ENCODE results near the gene GAS2L1. TPM values are rescaled to one million over a fixed set of nuclear protein-coding genes. Genes with fewer than 3 reads are reported as not detected.

The GAS2L1 gene
- total RNA-seq, 1 experiment from 2014 or later, result 22.7 TPM

DNA sequence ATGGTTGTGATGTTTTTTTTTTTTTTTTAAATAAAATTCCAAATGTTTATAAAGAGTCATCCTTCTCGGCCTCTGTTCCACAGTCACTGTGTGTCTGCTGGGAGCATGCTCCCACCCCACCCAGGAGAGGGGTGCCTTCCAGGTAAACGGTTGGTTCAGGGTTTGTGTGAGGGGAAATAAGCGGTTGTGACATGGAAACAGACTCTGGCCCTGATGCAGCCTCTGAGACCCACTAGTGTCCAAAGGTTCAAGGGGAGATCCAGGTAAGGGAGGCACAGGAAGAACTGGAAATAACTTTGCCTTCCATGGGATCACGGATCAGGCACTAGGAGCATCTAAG lies 6.0 kb upstream of the GAS2L1 start:
- ChIA-PET POLR2A (ENCODE audit: low non-redundant PET) (no interaction called here), CTCF (no interaction called here)
- Histone ChIP-seq H3K36me3 (ENCODE audit: insufficient read depth, low read length, poor library complexity, severe bottlenecking) (peaks cover 40% of the 10 kb centered on the region), H3K27ac (ENCODE audit: low read depth, low read length, poor library complexity, severe bottlenecking) (no peak overlapping the region), H3K27me3 (replicated peaks; ENCODE audit: insufficient read depth, low read depth, low read length, poor library complexity) (no peaks in the 10 kb centered on the region), H3K9me3 (ENCODE audit: low read depth, low read length, poor library complexity, severe bottlenecking) (no peaks in the 10 kb centered on the region), H3K4me3 (ENCODE audit: low read depth, low read length, poor library complexity, severe bottlenecking) (no peak overlapping the region), H3K4me1 (ENCODE audit: insufficient read depth, low read length, poor library complexity, severe bottlenecking) (no peaks in the 10 kb centered on the region)
- no peak for DNase-seq (ENCODE audit: low spot score)
- BruUV-seq (replicated peaks), result no TSS peak
- TF ChIP-seq EZH2 (IDR thresholded peaks at IDR 0.05; ENCODE audit: borderline replicate concordance, low read depth, low read length, poor library complexity, severe bottlenecking), result no peak
- TF ChIP-seq, protein P1, sequence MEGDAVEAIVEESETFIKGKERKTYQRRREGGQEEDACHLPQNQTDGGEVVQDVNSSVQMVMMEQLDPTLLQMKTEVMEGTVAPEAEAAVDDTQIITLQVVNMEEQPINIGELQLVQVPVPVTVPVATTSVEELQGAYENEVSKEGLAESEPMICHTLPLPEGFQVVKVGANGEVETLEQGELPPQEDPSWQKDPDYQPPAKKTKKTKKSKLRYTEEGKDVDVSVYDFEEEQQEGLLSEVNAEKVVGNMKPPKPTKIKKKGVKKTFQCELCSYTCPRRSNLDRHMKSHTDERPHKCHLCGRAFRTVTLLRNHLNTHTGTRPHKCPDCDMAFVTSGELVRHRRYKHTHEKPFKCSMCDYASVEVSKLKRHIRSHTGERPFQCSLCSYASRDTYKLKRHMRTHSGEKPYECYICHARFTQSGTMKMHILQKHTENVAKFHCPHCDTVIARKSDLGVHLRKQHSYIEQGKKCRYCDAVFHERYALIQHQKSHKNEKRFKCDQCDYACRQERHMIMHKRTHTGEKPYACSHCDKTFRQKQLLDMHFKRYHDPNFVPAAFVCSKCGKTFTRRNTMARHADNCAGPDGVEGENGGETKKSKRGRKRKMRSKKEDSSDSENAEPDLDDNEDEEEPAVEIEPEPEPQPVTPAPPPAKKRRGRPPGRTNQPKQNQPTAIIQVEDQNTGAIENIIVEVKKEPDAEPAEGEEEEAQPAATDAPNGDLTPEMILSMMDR (conservative IDR thresholded peaks at IDR 0.05; ENCODE audit: low read depth, low read length), result no peak
- intact Hi-C loops (cut with micrococcal nuclease; ENCODE audit: unreplicated experiment), result no loop called here

- Histone ChIP-seq H3K4me3 (ENCODE audit: low read depth, low read length, poor library complexity, severe bottlenecking) (no peak overlapping the region), H3K27ac (ENCODE audit: low read depth, low read length, poor library complexity, severe bottlenecking) (no peak overlapping the region), H3K36me3 (ENCODE audit: insufficient read depth, low read length, poor library complexity, severe bottlenecking) (peaks cover 34% of the 10 kb centered on the region), H3K27me3 (replicated peaks; ENCODE audit: insufficient read depth, low read depth, low read length, poor library complexity) (no peaks in the 10 kb centered on the region), H3K9me3 (ENCODE audit: low read depth, low read length, poor library complexity, severe bottlenecking) (no peaks in the 10 kb centered on the region), H3K4me1 (ENCODE audit: insufficient read depth, low read length, poor library complexity, severe bottlenecking) (peaks cover 2% of the 10 kb centered on the region)
- no peak for TF ChIP-seq EZH2 (IDR thresholded peaks at IDR 0.05; ENCODE audit: borderline replicate concordance, low read depth, low read length, poor library complexity, severe bottlenecking)
- TF ChIP-seq, protein P1 (conservative IDR thresholded peaks at IDR 0.05; ENCODE audit: low read depth, low read length), result no peak
- no peak for DNase-seq (ENCODE audit: low spot score)
- ChIA-PET POLR2A (ENCODE audit: low non-redundant PET) (no interaction called here), CTCF (no interaction called here)
- BruUV-seq (replicated peaks), result no TSS peak
- intact Hi-C loops (cut with micrococcal nuclease; ENCODE audit: unreplicated experiment), result no loop called here
Observed at GRCh38 chr22:29300807-29301601, 5.4 kb upstream of the GAS2L1 start.

- Histone ChIP-seq H3K36me3 (ENCODE audit: insufficient read depth, low read length, poor library complexity, severe bottlenecking) (peaks cover 26% of the 10 kb centered on the region), H3K27ac (ENCODE audit: low read depth, low read length, poor library complexity, severe bottlenecking) (no peak overlapping the region), H3K27me3 (replicated peaks; ENCODE audit: insufficient read depth, low read depth, low read length, poor library complexity) (no peaks in the 10 kb centered on the region), H3K9me3 (ENCODE audit: low read depth, low read length, poor library complexity, severe bottlenecking) (no peaks in the 10 kb centered on the region), H3K4me3 (ENCODE audit: low read depth, low read length, poor library complexity, severe bottlenecking) (no peak overlapping the region), H3K4me1 (ENCODE audit: insufficient read depth, low read length, poor library complexity, severe bottlenecking) (peaks cover 2% of the 10 kb centered on the region)
- ChIA-PET CTCF (no interaction called here), POLR2A (ENCODE audit: low non-redundant PET) (no interaction called here)
- no peak for TF ChIP-seq EZH2 (IDR thresholded peaks at IDR 0.05; ENCODE audit: borderline replicate concordance, low read depth, low read length, poor library complexity, severe bottlenecking)
- TF ChIP-seq, protein P1 (conservative IDR thresholded peaks at IDR 0.05; ENCODE audit: low read depth, low read length), result no peak
- no peak for DNase-seq (ENCODE audit: low spot score)
- no TSS peak for BruUV-seq (replicated peaks)
- intact Hi-C loops (cut with micrococcal nuclease; ENCODE audit: unreplicated experiment), result no loop called here
Observed at GRCh38 chr22:29301716-29302401, 4.6 kb upstream of the GAS2L1 start.

All from A673 (cell line).